ENCODE results near the gene DCAF8L1. TPM values are rescaled to one million over a fixed set of nuclear protein-coding genes. Genes with fewer than 3 reads are reported as not detected.
"Not testable (repeated sequence)": the region's sequence is repeated elsewhere in the genome, so short reads cannot be mapped to it uniquely, and the experiment has no call there.

Gene DCAF8L1
- total RNA-seq, 1 donor from 2014 or later = not detected

DNA sequence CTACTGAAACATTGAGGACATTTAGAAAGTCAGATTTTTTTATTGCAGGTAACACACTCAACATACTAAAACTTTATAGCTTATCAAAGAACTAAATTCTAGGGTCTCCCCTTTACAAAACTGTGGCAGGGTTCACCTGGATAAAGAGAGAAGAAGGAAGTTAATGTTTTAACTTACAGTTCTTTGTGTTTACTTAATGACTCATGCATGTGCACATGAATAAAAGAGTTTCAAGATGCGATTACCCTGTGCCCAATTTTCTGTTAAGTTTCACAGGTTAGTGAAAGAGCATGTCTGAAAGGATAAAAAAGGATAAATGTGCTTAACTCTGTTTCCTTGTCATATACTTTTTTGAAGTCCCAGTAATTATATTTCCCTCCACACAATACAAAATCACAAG lies 16.8 kb downstream of the DCAF8L1 start:
- H3K4me3 Mint-ChIP-seq (ENCODE audit: unreplicated experiment) = no peak overlapping the region
- no peak for DNase-seq (ENCODE audit: low spot score)

DNA sequence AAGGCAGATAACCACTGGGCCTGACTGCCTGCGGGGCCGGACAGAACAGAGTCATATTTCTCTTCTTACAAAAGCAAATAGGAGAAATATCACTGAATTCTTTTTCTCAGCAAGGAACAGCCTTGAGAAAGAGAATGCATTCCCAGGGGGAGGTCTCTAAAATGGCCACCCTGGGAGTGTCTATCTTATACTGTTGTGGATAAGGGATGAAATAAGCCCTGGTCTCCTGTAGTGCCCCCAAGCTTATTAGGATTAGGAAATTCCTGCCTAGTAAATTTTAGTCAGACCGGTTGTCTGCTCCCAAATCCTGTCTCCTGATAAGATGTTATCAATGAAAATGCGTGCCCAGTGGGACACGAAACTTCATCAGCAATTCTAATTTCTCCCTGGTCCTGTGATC lies 20.8 kb downstream of the DCAF8L1 start:
- not testable (repeated sequence) for H3K4me1 Mint-ChIP-seq (ENCODE audit: low read depth); H3K4me3 Mint-ChIP-seq (ENCODE audit: unreplicated experiment); H3K27ac Mint-ChIP-seq (ENCODE audit: unreplicated experiment); H3K27me3 Mint-ChIP-seq (ENCODE audit: low read depth); H3K36me3 Mint-ChIP-seq (ENCODE audit: low read depth); DNase-seq (ENCODE audit: low spot score)
- peaks cover 17% of the 10 kb centered on the region for H3K9me3 Mint-ChIP-seq (ENCODE audit: low read depth)

More for the DNA sequence above, 16.8 kb downstream of the DCAF8L1 start:
- TF ChIP-seq, protein P1, sequence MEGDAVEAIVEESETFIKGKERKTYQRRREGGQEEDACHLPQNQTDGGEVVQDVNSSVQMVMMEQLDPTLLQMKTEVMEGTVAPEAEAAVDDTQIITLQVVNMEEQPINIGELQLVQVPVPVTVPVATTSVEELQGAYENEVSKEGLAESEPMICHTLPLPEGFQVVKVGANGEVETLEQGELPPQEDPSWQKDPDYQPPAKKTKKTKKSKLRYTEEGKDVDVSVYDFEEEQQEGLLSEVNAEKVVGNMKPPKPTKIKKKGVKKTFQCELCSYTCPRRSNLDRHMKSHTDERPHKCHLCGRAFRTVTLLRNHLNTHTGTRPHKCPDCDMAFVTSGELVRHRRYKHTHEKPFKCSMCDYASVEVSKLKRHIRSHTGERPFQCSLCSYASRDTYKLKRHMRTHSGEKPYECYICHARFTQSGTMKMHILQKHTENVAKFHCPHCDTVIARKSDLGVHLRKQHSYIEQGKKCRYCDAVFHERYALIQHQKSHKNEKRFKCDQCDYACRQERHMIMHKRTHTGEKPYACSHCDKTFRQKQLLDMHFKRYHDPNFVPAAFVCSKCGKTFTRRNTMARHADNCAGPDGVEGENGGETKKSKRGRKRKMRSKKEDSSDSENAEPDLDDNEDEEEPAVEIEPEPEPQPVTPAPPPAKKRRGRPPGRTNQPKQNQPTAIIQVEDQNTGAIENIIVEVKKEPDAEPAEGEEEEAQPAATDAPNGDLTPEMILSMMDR (IDR thresholded peaks at IDR 0.05) = no peak
- H3K9me3 Mint-ChIP-seq (ENCODE audit: low read depth) = peaks cover 17% of the 10 kb centered on the region
- H3K36me3 Mint-ChIP-seq (ENCODE audit: low read depth) = no peaks in the 10 kb centered on the region
- no peaks in the 10 kb centered on the region for H3K4me1 Mint-ChIP-seq (ENCODE audit: low read depth)
- H3K27me3 Mint-ChIP-seq (ENCODE audit: low read depth) = no peaks in the 10 kb centered on the region
- no peak overlapping the region for H3K27ac Mint-ChIP-seq (ENCODE audit: unreplicated experiment)

GRCh38 chrX:27953171-27953570 lies 28.1 kb downstream of the DCAF8L1 start:
- H3K4me3 Mint-ChIP-seq (ENCODE audit: unreplicated experiment) = no peak overlapping the region
- TF ChIP-seq, protein P1 (IDR thresholded peaks at IDR 0.05) = no peak
- no peaks in the 10 kb centered on the region for H3K4me1 Mint-ChIP-seq (ENCODE audit: low read depth)
- no peak for DNase-seq (ENCODE audit: low spot score)
- H3K9me3 Mint-ChIP-seq (ENCODE audit: low read depth) = peaks cover 2% of the 10 kb centered on the region
- no peaks in the 10 kb centered on the region for H3K27me3 Mint-ChIP-seq (ENCODE audit: low read depth)
- no peaks in the 10 kb centered on the region for H3K36me3 Mint-ChIP-seq (ENCODE audit: low read depth)
- H3K27ac Mint-ChIP-seq (ENCODE audit: unreplicated experiment) = no peak overlapping the region

DNA sequence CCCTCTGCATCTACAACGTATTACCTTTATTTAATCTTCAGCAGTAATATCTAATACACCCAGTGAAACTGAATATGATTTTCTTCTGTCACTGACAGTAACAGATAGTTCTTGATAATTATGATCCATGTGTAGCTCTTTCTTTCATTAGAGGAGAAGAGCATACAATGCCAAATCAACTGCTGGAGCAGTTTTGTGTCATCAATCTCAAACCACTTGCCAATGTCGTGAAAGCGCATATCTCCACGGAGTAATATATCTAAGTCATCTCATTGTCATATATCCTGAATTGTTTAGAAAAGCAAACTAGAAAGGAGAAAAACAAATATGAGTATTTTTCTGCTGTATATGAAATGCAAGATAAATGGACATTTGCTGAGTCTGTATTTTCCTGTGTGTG lies 47.9 kb downstream of the DCAF8L1 start:
- TF ChIP-seq, protein P1 (IDR thresholded peaks at IDR 0.05) = no peak
- Mint-ChIP-seq H3K4me1 (ENCODE audit: low read depth) (peaks cover 11% of the 10 kb centered on the region), H3K27ac (ENCODE audit: unreplicated experiment) (no peak overlapping the region), H3K27me3 (ENCODE audit: low read depth) (no peaks in the 10 kb centered on the region), H3K36me3 (ENCODE audit: low read depth) (peaks cover 2% of the 10 kb centered on the region), H3K4me3 (ENCODE audit: unreplicated experiment) (no peak overlapping the region), H3K9me3 (ENCODE audit: low read depth) (peaks cover 9% of the 10 kb centered on the region)
- DNase-seq (ENCODE audit: low spot score) = no peak

Other genes starting within 250 kb of the DCAF8L1 start
- not detected in 3 replicates for gene MAGEB10, start 173.5 kb downstream of the DCAF8L1 start, total RNA-seq

Measured in chondrocyte (in vitro differentiated cells).